Cardiac muscle cell (in vitro differentiated cells and primary cell): ENCODE measurements around the gene CACNA1A. TPM values are rescaled to one million over a fixed set of nuclear protein-coding genes. Genes with fewer than 3 reads are reported as not detected.
A peak's percentile ranks its signal among the peaks of the same experiment; 100 is the strongest.

ENCODE experiments used
- DNase-seq, 2 donors: peaks; one replicate each; pipeline versions ENCODE4 v3.0.0 to v3.0.0-alpha.2; 2010 to 2017; ENCODE audit warnings: low read depth in 1 of 2, low spot score in 1 of 2
- H3K27ac ChIP-seq: fragments of 200-600 bp; sonication (generic); 2 replicates; pipeline ENCODE4 v1.5.1; 2016
- H3K27me3 ChIP-seq: fragments of 200-600 bp; sonication (generic); 2 replicates; pipeline ENCODE4 v1.6.0; 2016; ENCODE audit warnings: control low read depth
- H3K36me3 ChIP-seq: fragments of 200-600 bp; sonication (generic); 2 replicates; pipeline ENCODE4 v1.5.1; 2016; ENCODE audit warnings: control low read depth
- H3K4me1 ChIP-seq: fragments of 200-600 bp; sonication (generic); 2 replicates; pipeline ENCODE4 v1.8.1; 2017; ENCODE audit warnings: low read depth, mild to moderate bottlenecking, mixed run types
- H3K4me3 ChIP-seq: fragments of 200-600 bp; sonication (generic); 2 replicates; pipeline ENCODE4 v1.5.1; 2016; ENCODE audit warnings: mild to moderate bottlenecking
- H3K9me3 ChIP-seq: fragments of 200-600 bp; sonication (generic); 2 replicates; pipeline ENCODE4 v1.5.1; 2017; ENCODE audit warnings: low read depth, mild to moderate bottlenecking, control low read depth
- polyA plus RNA-seq: library from polyadenylated mRNA; unstranded; fragments of >200 nt; fragmentation: Nextera tagmentation; extraction: Ambion mirVana; gene quantifications from 2 replicates; pipeline ENCODE4 v1.2.1, GENCODE V29; 2016
- total RNA-seq: library from RNA; depleted of rRNA; stranded (reverse); fragments of >200 nt; gene quantifications from 2 replicates; pipeline ENCODE4 v1.2.3, GENCODE V29; 2016
- TF ChIP-seq, protein P1 (sequence below): IDR thresholded peaks from 2 replicates; pipeline ENCODE4 v1.5.1; 2012; ENCODE audit warnings: low read depth, mild to moderate bottlenecking, low read length

The CACNA1A gene
- total and polyA plus RNA-seq, 2 experiments from 2014 or later: 5.6 to 6.8 TPM

GRCh38 chr19:13410946-13411345 lies 95.3 kb downstream of the CACNA1A start:
- H3K4me1 ChIP-seq: no peaks in the 10 kb centered on the region
- no peak overlapping the region for H3K4me3 ChIP-seq
- TF ChIP-seq, protein P1, sequence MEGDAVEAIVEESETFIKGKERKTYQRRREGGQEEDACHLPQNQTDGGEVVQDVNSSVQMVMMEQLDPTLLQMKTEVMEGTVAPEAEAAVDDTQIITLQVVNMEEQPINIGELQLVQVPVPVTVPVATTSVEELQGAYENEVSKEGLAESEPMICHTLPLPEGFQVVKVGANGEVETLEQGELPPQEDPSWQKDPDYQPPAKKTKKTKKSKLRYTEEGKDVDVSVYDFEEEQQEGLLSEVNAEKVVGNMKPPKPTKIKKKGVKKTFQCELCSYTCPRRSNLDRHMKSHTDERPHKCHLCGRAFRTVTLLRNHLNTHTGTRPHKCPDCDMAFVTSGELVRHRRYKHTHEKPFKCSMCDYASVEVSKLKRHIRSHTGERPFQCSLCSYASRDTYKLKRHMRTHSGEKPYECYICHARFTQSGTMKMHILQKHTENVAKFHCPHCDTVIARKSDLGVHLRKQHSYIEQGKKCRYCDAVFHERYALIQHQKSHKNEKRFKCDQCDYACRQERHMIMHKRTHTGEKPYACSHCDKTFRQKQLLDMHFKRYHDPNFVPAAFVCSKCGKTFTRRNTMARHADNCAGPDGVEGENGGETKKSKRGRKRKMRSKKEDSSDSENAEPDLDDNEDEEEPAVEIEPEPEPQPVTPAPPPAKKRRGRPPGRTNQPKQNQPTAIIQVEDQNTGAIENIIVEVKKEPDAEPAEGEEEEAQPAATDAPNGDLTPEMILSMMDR: no peak
- no peak for DNase-seq
- H3K36me3 ChIP-seq: no peaks in the 10 kb centered on the region
- H3K27me3 ChIP-seq: no peaks in the 10 kb centered on the region
- H3K27ac ChIP-seq: no peak overlapping the region
- no peaks in the 10 kb centered on the region for H3K9me3 ChIP-seq

DNA sequence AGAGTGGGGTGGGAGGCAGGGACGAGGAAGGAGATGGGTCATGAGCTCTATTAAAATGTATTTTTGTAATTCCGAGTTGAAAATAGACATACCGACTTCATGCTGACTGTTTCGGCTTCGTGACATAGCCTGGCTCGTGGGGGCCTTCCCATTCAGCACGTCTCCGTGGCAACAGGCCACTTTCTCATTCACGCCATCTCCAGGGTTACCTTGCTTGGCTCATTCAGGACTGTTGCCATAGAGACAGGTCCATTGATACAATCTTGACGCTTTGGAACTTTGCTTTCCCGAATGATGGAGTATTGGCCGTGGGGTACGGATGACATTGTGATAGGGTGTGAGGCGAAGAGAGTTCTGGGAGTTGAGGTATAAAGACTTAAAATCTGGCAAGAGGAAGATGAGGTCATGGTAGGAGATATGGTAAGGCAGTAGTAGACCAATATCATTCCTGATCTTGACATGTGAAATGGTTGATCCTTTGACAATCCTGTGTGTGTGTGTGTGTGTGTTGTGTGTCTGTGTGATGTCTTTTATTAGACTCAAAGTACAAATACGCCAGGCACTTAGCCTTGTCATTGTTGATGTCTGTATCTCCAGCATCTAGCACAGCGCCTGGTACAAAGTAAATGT lies 97.3 kb downstream of the CACNA1A start:
- Histone ChIP-seq H3K27ac (no peak overlapping the region), H3K4me1 (no peaks in the 10 kb centered on the region), H3K9me3 (no peaks in the 10 kb centered on the region), H3K36me3 (no peaks in the 10 kb centered on the region), H3K27me3 (no peaks in the 10 kb centered on the region), H3K4me3 (no peak overlapping the region)
- TF ChIP-seq, protein P1: no peak
- no peak for DNase-seq

DNA sequence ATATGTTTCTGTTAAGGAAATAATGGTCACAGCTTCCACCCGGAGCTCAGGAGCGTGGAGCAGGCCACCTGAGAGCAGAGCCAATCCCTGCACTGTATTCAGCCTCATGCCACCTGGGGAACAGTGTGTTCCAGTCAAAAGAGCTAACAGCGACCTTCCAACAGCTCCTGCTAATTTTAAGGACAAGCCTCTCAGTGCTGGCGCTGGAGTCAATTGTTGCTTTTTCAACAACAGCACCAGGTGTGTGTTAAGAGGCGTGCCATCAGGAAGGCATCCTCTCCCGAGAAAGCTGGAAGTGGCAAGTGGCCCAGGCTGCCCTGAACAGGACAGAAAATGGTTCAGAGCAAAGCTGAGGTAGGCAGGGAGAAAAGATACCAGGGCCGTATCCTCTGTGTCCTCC lies 102.0 kb downstream of the CACNA1A start:
- Histone ChIP-seq H3K27me3 (no peaks in the 10 kb centered on the region), H3K27ac (no peak overlapping the region), H3K36me3 (no peaks in the 10 kb centered on the region), H3K4me1 (no peaks in the 10 kb centered on the region), H3K4me3 (no peak overlapping the region), H3K9me3 (no peaks in the 10 kb centered on the region)
- DNase-seq: no peak
- TF ChIP-seq, protein P1: no peak

DNA sequence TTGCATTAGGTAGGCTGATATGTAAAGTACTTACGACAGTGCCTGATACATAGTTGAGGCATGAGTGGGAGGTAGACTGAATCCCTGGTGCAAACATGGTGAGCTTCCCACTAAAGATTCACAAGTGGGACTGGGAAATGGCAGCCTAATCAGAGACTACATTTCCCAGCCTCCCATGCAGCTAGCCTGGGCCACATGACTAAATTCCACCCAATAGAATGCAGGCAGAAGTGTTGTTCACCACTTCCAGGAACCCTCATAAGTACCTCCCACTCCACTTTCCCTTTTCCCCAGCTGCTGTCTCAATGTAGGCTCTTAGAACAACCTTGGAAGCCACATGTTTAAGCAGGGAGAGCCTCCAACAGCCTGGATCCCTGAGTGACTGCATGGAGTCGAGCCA lies 104.9 kb downstream of the CACNA1A start:
- TF ChIP-seq, protein P1: no peak
- Histone ChIP-seq H3K27ac (no peak overlapping the region), H3K4me3 (no peak overlapping the region), H3K36me3 (no peaks in the 10 kb centered on the region), H3K9me3 (no peaks in the 10 kb centered on the region), H3K27me3 (no peaks in the 10 kb centered on the region), H3K4me1 (no peaks in the 10 kb centered on the region)
- DNase-seq: peak in 1 of 2 donors; percentile 70

GRCh38 chr19:13400296-13400695 lies 106.0 kb downstream of the CACNA1A start:
- no peaks in the 10 kb centered on the region for H3K36me3 ChIP-seq
- no peaks in the 10 kb centered on the region for H3K4me1 ChIP-seq
- H3K27me3 ChIP-seq: no peaks in the 10 kb centered on the region
- H3K4me3 ChIP-seq: no peak overlapping the region
- DNase-seq: no peak
- TF ChIP-seq, protein P1: no peak
- H3K27ac ChIP-seq: no peak overlapping the region
- no peaks in the 10 kb centered on the region for H3K9me3 ChIP-seq
